ENCODE measurements around the gene FAM131C.
"Not testable (repeated sequence)": the region's sequence is repeated elsewhere in the genome, so short reads cannot be mapped to it uniquely, and the experiment has no call there.

The FAM131C gene

DNA sequence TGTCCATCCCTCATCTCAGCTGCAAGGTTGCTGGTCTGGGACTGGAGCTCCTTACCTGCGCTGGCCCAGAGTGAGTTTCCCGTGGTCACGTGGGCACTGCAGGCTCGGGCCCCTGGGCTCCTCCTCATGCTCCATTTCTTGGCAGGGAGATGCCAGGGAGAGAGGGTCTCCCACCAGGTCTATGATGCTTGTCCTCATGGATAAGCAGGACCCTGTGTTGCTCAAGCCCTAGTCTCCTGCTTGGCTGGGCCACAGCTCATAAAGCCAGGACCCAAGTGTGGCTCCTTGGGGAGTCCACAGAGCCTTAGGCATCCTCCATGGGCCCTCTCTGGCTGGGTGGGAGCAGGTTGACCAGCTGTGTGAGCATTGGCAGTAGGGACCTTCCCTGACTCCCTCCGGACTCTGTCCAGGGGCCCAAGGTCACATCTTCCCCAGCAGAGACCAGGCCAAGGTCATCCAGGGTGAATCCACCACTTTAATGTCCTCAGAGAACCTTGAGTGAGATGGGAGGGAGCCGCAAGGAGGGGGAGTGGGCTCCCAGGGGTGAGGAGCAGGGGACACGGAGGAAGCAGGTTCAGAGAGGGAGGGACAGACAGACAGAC is 16.0 kb downstream of the FAM131C start:
- DNase-seq, result not testable (repeated sequence)

DNA sequence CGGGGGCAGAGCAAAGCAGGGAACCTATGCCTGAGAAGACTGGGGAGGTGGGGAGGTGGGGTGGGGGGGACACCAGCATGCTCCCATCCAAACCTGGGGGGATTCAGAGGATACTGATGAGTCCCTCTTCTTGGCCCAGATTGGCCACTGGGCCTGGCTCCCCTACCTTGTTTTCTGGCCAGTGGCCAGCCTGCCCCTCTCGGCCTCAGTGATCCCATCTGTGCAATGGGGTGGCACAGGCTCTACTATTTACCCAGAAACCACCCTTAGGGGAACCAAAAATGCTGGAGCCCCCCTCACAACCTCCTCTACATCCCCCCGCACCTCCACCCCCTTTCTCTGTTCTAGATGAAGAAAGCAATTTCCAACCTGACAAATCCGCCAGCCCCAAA is 16.9 kb downstream of the FAM131C start:
- DNase-seq, result not testable (repeated sequence)

DNA sequence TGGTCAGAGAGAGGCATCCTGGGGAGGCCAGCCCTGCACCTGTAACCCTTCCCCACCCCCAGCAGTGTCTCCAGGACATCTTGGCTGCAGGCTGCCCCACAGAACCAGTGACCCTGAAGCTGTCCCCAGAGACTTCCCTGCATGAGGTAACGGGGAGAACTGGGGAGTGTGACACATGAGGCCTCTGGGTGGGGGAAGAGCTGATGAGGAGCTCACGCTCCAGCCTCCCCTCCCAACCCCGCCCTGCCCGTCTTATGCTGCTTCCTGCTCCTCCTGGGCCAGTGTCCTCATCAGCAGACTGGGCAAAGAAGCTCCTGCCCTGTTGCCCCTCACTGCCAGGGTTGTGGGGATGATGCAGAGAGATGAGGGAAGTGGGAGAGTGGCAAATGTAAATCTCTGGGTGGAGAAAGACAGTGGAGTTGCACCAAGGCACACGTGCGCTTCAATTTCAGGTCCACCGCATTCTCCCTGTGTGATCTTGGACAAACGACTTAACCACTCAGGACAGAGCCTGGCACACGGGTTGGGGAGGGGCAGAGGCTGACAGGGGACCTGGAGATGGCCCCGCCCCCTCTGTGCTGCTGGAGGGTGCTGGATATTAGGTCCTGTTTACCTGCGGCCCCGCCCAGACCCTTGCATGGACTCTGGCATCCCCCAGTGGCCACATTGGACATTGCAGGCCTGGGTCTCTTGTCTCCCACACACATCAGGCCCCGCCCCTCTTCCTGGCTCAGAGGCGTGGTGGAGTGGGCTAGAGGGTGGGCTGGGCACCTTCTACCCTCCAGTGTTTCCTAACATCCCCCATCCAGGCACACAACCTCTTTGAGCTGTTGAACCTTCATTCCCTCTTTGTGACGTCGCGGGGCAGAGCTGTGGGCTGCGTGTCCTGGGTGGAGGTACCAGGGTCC is 17.6 kb downstream of the FAM131C start:
- DNase-seq, result peak; percentile 87

DNA sequence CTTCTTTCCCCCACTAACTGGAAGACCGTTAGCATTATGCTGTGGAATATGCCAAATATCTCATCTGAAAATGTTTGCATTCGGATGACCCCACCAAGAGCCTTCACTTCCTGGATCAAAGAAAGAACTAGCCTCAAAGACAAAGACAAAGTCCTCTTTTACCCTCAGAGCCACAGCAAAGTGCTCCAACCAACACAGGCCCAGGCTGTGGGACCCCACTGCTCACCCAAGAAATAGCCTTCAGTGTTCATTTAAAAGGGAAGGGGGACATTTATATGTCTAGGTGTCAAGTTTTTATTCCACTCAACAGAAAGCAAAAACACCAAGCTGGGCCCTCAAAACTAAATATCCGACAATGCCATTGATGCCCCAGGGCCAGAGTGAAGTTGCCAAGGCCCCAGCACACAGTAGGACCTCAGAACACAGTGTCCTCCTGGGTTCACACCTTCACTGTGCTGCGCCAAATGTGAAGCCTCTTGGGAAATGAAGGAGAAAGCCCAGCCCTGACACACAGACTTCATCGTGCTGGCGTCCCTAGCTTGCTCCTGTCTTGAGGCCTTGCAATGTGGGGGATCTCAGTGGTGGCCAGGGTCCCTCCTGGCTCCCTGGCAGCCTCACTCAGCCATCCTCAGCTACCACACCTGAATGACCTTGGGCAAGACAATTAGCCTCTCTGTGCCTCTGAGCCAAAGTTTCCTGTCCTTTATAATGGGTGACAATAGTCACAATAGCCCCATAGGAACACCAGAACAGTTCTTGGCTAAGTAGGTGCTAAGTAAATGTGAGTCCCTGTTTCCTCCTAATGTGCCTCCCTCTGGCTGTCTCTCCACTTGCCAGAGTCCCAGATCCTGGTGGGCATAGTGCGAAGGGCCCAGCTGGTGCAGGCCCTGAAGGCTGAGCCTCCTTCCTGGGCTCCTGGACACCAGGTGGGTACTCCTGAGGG is 18.6 kb downstream of the FAM131C start:
- DNase-seq, result no peak

DNA sequence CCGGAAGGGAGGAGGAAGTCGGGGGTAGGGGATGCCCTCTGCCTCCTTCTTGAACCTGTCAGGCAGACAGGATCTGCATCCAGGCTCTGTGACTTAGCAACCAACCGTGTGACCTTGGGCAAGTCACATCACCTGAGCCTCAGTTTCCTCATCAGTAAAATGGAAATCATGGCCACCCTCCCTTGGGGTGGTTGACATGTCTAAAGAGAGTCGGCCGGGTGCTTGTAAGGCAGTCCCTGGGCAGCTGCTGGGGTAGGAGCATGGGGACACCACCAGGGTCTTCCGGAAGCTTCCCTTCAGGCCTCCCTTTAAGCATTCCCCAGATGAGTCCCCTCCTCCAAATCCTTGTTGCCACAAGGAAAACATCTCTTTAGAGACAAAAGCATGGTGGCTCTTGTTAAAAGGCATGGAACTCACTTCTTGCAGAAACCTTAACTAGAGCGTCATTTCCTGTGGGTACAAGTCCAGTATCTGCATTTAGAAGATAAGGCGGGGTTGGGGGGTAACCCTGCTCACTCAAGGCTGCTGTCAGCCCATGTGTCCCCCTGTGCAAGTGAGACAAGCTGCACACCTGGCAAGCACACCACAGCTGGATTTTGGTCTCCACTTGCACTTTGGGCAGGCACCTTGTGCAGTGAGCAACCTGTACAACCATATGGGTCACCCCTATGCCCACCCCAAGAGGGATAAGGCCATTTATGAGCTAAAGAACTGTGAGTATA is 19.5 kb downstream of the FAM131C start:
- no peak for DNase-seq

DNA sequence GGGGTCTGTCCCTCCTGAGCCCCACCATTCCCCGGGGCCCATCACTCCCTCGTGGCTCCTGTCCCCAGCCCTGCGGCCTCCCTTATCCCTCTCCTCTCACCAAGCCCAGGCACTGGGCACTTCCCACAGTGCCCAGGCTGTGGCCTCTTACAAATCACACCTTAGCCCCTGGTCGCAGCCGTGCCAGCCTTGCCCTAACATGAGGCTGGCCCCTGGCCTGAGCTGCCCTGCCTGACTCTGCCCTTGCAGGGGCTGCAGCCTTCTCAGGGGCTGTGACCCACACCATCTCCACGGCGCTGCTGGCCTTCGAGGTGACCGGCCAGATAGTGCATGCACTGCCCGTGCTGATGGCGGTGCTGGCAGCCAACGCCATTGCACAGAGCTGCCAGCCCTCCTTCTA is 21.5 kb downstream of the FAM131C start:
- not testable (repeated sequence) for DNase-seq

DNA sequence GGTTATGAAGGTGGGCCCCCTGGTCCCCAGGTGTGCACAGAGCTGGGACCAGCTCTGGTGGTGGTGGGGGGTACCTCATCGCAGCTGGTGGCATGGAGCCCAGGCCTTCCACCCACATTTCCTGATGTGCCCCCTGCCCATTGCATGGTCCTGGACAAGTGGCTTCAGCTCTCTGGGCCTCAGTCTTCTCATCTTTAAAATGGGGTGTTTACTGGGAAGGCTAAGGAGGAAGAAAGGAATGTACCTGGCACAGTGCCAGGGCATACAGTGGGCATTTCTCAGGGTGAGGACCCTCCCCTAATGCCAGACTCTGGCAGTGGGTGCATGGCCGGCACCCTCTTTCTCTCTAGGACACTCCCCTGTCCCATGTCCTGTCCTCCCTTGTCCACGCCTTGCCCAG is 22.4 kb downstream of the FAM131C start:
- DNase-seq, result no peak

DNA sequence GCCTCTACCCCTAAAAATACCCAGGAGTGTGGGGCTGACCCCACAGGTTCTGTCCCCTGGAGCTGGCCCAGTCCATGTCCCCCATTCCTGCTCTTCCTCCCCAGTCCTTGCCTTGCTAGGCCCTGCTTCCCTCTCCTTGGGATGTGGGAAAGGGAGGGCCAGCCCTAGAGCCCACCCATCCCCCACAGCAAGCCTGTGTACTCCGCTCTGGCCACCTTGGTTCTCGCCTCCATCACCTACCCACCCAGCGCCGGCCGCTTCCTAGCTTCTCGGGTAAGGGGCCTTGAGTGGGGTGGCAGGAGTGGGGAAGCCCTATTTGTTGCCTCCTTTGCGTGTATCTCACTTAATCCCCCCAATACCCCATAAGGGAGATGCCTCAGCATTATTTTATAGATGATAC is 23.1 kb downstream of the FAM131C start:
- DNase-seq, result no peak

DNA sequence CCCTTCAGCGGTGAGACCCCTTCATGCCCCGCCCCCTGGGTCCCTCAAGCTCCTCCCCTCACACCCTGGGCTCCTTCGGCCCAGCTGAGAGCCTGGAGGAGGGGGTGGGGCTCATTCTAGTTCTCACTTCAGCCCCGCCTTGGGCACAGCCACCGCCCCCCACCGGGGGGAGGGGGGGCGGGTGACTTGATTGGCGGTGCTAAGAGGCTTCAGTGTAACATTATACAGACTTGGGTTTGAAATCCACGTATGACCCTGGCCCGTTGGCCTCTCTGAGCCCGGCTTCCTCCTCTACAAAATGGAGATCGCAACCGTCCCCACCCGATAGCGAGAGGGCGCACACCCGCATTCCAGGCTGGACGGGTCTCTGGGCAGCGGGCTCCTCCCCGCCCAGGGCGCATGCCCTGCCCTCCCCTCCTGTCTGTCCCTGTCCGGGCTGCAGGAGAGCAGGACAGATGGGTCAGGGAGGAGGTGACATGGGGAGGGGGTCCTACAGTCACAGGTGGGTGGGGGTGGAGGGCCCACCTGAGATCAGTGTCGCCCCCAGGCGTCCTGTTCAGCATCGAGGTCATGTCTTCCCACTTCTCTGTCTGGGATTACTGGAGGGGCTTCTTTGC is 24.8 kb downstream of the FAM131C start:
- peak; percentile 56 for DNase-seq

DNA sequence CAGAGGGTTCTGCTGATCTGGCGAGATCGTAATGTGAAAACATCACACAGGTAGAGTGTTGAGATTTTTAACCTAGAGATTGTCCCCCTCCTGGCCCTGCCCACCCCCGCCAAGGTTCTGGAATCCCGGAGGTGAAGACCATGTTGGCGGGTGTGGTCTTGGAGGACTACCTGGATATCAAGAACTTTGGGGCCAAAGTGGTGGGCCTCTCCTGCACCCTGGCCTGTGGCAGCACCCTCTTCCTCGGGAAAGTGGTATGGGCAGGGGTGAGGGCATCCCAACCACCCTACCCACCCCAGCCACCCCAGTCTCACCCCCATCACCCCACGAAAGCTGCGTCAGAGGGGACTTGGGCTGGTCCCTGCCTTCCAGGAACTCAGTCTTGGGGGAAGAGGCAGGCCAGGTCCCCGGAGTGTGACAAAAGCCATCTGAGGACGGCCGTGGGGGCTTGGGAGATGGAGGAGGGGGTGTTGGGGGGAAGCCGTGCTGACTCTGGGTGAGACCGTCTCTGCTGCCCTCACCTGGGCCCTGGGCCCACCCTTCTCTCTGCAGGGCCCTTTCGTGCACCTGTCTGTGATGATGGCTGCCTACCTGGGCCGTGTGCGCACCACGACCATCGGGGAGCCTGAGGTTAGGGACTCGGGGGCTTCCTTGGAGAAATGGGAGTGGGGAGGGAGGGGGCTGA is 25.5 kb downstream of the FAM131C start:
- DNase-seq, result no peak

DNA sequence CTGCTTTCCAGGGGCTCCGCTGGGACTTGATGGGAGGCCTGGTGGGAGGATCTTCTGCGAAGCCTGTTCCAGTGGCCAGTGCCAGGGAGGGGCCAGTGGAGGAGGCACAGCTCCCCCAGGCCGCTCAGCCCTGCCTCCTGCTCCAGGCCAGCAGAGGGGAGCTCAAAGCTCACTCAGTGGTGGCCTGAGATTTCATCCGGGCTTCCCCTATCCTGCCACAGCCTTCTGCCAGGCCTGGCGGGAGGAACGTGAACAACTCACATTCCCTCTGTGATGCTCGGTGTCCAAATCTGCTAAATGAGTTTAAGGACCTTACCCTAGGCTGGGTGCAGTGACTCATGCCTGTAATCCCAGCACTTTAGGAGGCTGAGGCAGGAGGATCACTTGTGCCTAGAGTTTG is 26.6 kb downstream of the FAM131C start:
- no peak for DNase-seq

DNA sequence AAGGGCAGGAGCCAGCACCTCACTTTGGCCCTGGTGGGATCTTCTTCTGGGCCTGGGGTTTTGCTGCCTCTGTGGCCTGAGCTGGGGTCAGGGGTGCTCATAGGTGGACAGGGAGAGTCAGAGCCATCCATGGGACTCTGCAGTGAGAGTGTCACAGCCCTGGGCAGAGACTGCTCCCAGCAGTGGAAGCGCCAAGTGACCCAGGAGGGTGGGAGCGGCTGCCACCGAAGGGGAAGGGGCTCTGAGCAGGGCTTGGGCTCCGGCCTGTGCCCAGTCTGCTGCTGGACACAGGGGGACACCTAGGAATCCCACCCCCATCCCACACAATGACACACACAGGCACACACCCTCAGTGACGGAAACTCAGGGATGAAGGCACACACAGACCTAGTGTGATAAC is 29.5 kb downstream of the FAM131C start:
- no peak for DNase-seq

DNA sequence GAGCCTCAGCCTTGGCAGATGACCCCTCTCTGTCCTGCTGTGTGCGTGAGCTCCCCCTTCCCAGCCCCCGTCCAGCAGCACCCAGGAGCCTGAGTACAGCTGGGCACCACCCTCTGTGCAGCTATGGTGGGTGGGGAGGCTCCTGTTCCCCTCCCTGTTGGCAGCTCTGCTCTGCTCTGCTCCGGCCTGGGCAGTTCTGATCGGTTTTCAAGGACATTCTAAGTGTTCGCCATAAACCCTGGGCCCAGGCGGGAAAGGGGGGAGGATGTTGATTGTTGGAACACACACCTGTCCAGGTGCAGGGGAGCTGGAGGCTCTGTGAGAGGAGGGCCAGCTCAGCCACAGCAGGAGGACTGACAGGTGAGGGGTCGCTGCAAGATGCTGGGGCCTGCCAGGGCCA is 29.9 kb downstream of the FAM131C start, which contains the start of gene CLCNKB:
Gene CLCNKB (plus strand): TSS at position 262 of the 400 bp plus-strand sequence. CDS start 711 bp downstream, outside the sequence.
- DNase-seq, result no peak

DNA sequence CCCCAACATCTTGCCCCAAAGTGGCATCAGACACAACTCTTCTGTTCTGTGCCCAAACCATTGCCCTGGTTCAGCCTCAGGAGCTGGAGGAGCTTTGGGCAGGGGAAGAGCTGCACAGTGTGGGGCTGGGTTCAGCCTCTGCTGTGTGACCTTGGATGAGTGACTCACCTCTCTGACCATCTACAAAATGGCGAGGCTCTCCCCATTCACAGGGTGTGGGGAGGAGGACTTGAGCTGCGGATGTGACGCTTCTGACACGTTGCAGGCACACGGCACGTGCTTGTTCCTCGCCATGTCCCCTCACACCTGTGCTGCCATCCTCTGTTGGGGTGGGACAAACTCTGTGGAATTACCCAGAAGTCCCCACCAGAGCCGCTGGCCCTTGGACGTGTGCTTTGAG is 30.8 kb downstream of the FAM131C start:
- DNase-seq, result not testable (repeated sequence)

DNA sequence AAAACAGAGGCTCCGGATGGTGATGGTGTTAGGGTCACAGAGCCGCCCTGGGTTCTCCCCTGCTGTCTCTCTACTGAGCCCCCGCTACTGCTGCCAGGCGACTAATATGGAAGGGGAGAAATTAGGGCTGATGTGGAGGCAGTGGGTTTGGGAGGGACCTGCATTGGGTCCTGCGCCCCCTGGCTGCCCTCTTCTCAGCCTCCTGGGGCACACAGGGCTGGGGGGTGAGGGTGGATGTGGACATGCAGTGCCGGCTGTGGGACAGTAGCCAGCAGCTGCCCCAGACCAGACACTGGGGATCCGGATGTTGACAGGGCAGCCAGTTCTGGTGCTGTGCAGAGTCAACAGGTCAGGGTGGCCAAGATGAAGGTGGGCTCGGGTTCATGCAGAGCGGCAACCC is 31.4 kb downstream of the FAM131C start:
- DNase-seq, result no peak

DNA sequence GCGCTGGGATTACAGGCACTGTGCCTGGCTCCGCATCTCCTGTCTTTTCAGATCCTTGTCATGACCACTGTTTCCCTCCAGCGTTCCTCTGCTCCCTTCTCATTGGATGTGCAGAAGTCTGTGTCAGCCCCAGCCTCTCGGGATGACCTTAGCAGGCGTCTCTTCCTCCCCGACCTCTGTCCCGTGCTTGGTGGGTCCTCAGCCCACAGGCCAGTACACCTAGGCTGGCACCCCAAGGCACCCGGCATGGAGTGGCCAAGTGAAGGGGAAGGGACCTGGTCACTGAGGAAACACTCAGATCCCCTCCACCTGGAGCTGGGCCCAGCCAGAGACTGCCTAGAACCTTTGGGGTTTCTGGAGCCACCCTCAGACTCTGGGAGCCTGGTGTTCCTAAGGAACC is 32.3 kb downstream of the FAM131C start:
- no peak for DNase-seq

DNA sequence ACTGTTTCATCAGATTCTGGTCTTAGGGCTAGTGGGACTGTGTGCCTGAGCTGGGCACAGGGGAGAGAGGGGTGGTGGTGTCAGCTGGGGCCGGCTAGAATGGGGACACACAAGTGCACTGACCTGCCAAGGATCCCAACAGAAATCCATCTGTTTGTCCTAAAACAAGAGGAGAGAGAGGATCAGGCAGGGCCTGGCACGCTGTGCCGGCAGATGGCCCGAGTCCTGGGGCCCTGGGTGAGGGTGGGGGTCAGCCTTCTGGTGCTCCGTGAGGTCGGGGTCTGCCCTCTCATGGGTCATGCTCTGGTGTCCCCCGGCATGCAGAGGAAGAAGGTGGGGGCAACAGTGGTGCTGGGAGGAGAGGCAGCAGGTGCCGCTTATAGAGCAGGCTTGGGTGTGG is 33.6 kb downstream of the FAM131C start:
- DNase-seq, result not testable (repeated sequence)

DNA sequence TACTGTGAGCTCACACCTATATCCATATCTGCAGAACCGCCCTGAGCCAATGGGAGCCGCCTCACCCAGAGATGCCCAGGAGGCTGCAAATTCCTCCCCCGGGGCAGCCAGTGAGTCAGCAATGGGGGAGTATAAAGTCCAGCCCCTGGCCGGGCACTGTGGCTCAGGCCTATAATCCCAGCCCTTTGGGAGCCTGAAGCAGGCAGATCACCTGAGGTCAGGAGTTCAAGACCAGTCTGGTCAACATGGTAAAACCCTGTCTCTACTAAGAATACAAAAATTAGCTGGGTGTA is 34.9 kb downstream of the FAM131C start:
- no peak for DNase-seq

DNA sequence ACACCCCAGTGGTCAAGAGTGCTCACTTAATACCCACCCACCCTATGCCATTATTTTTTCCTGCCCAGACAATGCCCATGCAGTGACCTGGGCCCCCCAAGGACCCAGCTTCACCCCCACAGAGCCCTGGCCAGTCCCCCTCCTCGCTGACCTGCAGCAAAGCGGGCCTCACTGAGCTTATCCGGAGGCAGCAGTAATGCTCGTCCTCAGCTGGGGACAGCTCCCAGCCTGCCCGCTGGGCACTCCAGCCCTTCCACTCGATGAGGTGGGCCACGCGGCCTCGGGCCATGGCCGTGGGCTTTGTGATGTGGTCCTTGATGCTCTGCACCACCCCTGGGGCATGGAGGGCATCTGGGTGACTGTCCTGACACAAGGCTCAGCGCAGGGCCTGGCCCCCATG is 37.0 kb downstream of the FAM131C start:
- DNase-seq, result not testable (repeated sequence)

DNA sequence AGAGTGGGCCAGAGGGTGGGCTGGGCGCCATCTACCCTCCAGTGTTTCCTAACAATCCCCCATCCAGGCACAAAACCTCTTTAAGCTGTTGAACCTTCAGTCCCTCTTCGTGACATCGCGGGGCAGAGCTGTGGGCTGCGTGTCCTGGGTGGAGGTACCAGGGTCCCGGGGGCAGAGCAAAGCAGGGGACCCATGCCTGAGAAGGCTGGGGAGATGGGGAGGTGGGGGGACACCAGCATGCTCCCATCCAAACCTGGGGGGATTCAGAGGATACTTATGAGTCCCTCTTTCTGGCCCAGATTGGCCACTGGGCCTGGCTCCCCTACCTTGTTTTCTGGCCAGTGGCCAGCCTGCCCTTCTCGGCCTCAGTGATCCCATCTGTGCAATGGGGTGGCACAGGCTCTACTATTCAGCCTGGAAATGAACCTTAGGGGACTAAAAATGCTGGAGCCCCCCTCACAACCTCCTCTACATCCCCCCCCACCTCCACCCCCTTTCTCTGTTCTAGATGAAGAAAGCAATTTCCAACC is 40.3 kb downstream of the FAM131C start:
- DNase-seq, result not testable (repeated sequence)

DNA sequence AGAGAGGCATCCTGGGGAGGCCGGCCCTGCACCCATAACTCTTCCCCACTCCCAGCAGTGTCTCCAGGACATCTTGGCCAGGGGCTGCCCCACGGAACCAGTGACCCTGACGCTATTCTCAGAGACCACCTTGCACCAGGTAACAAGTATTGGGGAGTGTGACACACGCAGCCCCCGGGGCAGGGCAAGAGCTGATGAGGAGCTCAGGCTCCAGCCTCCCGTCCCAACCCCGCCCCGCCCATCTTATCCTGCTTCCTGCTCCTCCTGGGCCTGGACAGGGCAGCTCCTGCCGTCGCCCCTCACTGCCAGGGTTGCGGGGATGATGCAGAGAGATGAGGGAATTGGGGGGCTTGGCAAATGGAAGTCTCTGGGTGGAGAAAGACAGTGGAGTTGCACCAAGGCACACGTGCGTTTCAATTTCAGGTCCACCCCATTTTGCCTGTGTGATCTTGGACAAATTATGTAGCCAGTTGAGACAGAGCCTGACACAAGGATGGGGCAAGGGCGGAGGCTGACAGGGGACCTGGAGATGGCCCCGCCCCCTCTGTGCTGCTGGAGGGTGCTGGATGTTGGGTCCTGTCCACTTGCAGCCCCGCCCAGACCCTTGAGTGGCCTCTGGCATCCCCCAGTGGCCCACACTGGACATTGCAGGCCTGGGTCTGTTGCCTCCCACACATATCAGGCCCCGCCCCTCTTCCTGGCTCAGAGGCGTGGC is 40.9 kb downstream of the FAM131C start:
- DNase-seq, result peak; percentile 42
